GM13977 (cell line): ENCODE data around the gene CXXC5.
"Not testable (repeated sequence)": the region's sequence is repeated elsewhere in the genome, so short reads cannot be mapped to it uniquely, and the experiment has no call there.

Experiments used
- DNase-seq: peaks from one replicate; pipeline ENCODE4 v3.0.0; 2012; ENCODE audit warnings: low spot score
- CTCF ChIP-seq: IDR thresholded peaks from 2 replicates; pipeline ENCODE4 v1.5.1; 2012; ENCODE audit warnings: mild to moderate bottlenecking, control low read depth; ENCODE audit not compliant: insufficient read depth; ENCODE audit errors: extremely low read depth, missing control alignments
- in situ Hi-C: fragments of 300-500 bp; cut with MboI; formaldehyde crosslinking; loops from one replicate; pipeline ENCODE4 v1.12.0; 2022; ENCODE audit warnings: low sequenced_read_pairs, low pct_unique_long_range_greater_than_20kb, mixed read lengths, inconsistent platforms; ENCODE audit not compliant: unreplicated experiment

The CXXC5 gene

GRCh38 chr5:139717221-139717620, 69.1 kb downstream of the CXXC5 start:
- no peak for TF ChIP-seq CTCF
- DNase-seq = no peak
- in situ Hi-C loops = no loop called here

GRCh38 chr5:139718403-139718802, 70.3 kb downstream of the CXXC5 start:
- in situ Hi-C loops, DNase-seq: not testable (repeated sequence)

GRCh38 chr5:139719970-139720369, 71.8 kb downstream of the CXXC5 start:
- in situ Hi-C loops, DNase-seq: not testable (repeated sequence)

- in situ Hi-C loops = no loop called here
- TF ChIP-seq CTCF = no peak
Measured at GRCh38 chr5:139723986-139724587, 75.9 kb downstream of the CXXC5 start.

GRCh38 chr5:139725073-139725830, 77.1 kb downstream of the CXXC5 start:
- TF ChIP-seq CTCF = no peak
- in situ Hi-C loops = no loop called here
- no peak for DNase-seq

More at GRCh38 chr5:139723986-139724587, 75.9 kb downstream of the CXXC5 start:
- no peak for DNase-seq

- in situ Hi-C loops = no loop called here
- no peak for DNase-seq
- no peak for TF ChIP-seq CTCF
Measured at GRCh38 chr5:139726248-139726647, 78.1 kb downstream of the CXXC5 start.

GRCh38 chr5:139727615-139728014, 79.5 kb downstream of the CXXC5 start:
- DNase-seq = not testable (repeated sequence)

GRCh38 chr5:139731281-139731680, 83.1 kb downstream of the CXXC5 start:
- no peak for TF ChIP-seq CTCF
- DNase-seq = no peak
- in situ Hi-C loops = no loop called here

More at GRCh38 chr5:139727615-139728014, 79.5 kb downstream of the CXXC5 start:
- in situ Hi-C loops = not testable (repeated sequence)
